GM10248 (cell line): ENCODE data around the gene STAMBPL1.
"Not testable (repeated sequence)": the region's sequence is repeated elsewhere in the genome, so short reads cannot be mapped to it uniquely, and the experiment has no call there.

Experiments
- CTCF ChIA-PET: fragments of 300-600 bp; sonication (Branson Sonifier 250); formaldehyde crosslinking; extraction: SDS; loops from one replicate; lab custom pipeline; 2021; ENCODE audit warnings: antibody characterized with exemption; lab: Yijun Ruan, JAX
- POLR2A ChIA-PET: fragments of 350-650 bp; sonication (Branson Sonifier 250); formaldehyde crosslinking; extraction: SDS; loops from one replicate; lab custom pipeline; 2020; ENCODE audit warnings: antibody characterized with exemption; lab: Yijun Ruan, JAX
- DNase-seq: peaks from one replicate; pipeline ENCODE4 v3.0.0; 2012; ENCODE audit errors: extremely low spot score
- TF ChIP-seq, protein P1 (sequence below): IDR thresholded peaks from 2 replicates; pipeline ENCODE4 v1.5.1; 2012; ENCODE audit warnings: mild to moderate bottlenecking, low read depth; ENCODE audit errors: extremely low read depth, missing control alignments, control extremely low read depth

Gene STAMBPL1

DNA sequence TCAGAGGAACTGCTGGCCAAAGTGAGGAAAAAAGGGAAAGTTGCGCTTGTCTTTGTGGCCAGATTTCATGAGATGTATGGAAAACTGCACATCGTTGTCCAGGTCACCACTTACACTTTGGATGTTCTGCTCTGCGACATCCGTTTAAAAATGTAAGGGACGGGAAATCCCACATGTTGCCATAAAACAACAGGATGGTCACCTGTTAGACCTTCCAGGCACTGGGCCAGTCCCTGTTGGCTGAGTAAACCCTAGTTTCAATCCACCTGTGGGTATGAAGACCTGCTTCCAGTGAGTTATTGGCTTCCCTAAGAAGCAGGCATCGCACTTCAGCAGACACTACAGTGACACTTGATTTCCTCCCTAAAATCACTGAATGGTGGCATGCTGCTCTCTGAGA, 2.7 kb upstream of the STAMBPL1 start:
- TF ChIP-seq, protein P1, sequence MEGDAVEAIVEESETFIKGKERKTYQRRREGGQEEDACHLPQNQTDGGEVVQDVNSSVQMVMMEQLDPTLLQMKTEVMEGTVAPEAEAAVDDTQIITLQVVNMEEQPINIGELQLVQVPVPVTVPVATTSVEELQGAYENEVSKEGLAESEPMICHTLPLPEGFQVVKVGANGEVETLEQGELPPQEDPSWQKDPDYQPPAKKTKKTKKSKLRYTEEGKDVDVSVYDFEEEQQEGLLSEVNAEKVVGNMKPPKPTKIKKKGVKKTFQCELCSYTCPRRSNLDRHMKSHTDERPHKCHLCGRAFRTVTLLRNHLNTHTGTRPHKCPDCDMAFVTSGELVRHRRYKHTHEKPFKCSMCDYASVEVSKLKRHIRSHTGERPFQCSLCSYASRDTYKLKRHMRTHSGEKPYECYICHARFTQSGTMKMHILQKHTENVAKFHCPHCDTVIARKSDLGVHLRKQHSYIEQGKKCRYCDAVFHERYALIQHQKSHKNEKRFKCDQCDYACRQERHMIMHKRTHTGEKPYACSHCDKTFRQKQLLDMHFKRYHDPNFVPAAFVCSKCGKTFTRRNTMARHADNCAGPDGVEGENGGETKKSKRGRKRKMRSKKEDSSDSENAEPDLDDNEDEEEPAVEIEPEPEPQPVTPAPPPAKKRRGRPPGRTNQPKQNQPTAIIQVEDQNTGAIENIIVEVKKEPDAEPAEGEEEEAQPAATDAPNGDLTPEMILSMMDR: no peak
- ChIA-PET POLR2A (no interaction called here), CTCF (interaction anchor here (0.8 to 2.1 kb wide), 5 partner anchors 18 to 294 kb away, joined by 3 to 9 read pairs (median 5); partner anchors contain the start of gene RNLS)
- DNase-seq: no peak

DNA sequence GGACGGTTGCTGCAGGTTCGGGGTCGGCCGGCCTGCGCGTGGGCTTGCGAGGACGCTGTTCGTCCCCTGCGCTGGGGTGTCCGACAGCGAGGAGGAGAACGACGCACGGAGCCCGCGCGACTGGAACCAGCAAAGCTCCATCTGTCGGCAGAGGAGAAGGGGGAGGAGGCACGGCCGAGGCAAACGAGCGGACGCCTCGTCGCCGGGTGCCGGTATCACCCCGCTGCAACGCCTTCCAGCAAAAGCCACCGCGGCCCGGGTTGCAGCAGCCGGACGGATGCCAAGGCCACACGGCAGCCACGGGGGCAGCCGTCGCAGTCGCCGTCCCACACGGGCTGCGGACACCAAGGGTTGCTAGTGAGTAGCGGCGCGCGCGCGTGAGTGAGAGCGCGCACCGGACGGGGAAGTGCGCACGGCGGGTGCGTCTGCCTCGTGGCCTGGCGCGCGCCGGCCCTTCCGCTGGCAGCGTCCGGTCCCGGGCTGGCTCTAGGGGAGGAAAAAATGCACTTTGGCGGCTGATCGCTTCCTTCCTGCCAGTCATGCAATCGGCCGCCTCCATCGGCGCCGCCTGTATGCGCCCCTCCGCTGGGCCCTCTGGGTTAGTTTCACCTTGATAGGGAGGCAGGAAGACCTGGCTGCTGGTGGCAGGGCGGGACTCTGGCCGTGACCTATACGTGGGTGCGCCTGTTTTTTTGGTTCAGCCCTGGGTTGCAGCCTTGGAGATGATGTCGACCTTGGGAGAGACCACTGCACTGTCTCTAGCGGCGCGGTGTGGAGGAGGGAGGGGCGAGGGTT, 434 bp downstream of the STAMBPL1 start:
- CTCF ChIA-PET: interaction anchor here (0.9 to 2.3 kb wide), 12 partner anchors 9 to 53 kb away, joined by 3 to 16 read pairs (median 4); no protein-coding TSS in a partner anchor
- peak; percentile 76 for DNase-seq
- POLR2A ChIA-PET: no interaction called here
- TF ChIP-seq, protein P1: peak; percentile 29

DNA sequence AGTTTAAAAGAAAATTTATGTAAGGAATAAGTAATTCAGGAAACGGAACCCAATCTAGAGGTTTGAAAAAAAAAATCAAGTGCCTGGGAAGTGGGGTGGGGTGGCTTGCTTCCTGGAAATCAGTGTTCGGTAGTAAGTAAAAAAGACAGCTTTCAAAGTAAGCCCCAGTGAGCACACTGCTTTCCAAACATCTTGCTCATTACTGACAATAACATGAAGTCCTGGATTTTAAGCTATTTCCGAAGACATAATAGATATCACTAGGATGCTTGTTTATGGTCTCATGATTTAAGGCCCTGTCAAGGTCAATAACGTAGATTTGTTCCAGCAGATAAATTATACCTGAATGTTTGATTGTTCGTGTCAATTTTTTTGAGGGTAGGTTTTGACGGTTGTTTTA, 1.3 kb downstream of the STAMBPL1 start:
- TF ChIP-seq, protein P1: no peak
- ChIA-PET POLR2A (no interaction called here), CTCF (interaction anchor here (1.0 to 2.0 kb wide), 6 partner anchors 11 to 50 kb away, joined by 3 to 6 read pairs (median 4); no protein-coding TSS in a partner anchor)
- DNase-seq: no peak

DNA sequence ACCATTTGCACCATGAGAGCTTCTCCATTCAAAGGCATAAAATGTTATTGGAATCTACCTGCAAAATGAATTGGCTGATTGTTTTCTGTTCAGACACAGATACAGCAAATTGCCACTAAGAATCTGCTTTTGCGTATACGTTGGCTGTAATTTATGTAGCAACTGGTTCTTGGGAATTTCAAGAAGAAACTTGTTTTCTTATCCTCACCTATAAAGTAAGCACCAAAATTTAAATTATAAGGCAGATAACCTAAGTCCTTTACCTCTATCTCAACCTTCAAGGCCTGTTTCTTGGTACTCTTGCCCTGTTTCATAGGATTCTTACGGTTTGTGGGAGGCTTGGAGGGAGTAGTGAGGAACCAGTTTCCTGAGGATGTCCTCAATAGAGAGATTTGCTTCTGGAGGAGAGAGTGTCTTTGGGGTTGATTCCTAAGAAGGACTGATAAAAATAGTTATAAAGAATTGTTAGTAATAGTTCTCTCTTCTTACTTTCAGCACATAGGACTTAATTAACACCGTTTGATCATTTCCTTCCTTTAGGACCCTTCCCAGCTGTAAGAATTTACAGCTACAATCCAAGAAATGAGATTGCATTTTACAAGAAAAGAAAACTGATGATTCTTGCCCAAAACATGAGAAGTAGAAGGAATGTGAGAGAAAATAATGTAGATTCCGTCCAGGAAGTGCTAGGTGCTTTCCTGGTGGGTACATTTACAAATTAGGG, 2.0 kb downstream of the STAMBPL1 start:
- DNase-seq: no peak
- TF ChIP-seq, protein P1: no peak
- POLR2A ChIA-PET: no interaction called here
- CTCF ChIA-PET: interaction anchor here (1.0 to 2.0 kb wide), 5 partner anchors 10 to 49 kb away, joined by 3 to 6 read pairs (median 4); no protein-coding TSS in a partner anchor

DNA sequence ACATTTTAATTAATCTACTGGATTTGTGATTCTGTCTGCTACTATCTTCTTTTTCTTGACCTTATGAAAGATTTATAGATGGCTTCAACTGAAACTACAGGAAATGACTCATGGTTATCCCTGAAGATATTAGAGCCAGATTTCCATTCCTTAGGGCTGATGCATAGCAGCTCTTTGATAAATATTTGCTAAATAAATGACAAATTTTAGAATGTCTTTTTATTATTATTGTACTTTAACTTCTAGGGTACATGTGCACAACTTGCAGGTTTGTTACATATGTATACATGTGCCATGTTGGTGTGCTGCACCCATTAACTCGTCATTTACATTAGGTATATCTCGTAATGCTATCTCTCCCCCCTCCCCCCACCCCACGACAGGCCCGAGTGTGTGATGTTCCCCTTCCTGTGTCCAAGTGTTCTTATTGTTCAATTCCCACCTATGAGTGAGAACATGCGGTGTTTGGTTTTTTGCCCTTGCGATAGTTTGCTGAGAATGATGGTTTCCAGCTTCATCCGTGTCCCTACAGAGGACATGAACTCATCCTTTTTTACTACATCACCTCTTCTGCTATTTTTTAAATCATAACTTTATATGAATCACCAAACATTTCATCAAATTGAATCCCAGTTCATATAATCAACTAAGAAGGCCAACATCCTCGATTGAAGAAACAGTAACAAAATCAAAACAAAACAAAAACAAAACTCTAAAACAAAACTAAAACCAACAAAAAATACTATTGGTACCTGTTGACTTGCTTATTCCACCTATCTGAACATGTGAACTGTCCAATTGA, 2.8 kb downstream of the STAMBPL1 start:
- DNase-seq, POLR2A ChIA-PET: not testable (repeated sequence)
- CTCF ChIA-PET: interaction anchor here (1.8 to 6.1 kb wide), 3 partner anchors 12 to 47 kb away, joined by 4 to 59 read pairs (median 6); no protein-coding TSS in a partner anchor

DNA sequence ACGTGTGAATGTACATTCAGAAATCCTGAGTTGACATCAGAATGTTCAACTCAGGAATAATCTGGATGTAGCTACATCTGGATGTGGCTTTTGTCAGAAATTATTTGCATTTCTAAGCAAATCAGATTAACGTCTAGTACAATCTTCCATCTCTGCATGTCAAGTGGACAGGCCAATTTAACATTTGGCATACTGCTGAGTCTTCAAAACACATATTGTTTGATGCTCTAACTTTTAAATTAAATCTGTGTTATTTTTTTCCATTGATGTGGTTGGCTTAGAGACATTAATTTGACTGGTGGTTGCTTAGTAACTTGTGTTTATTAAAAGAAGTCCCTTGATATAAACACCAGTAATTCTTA, 3.4 kb downstream of the STAMBPL1 start:
- CTCF ChIA-PET: interaction anchor here (0.9 to 7.4 kb wide), 5 partner anchors 12 to 155 kb away, joined by 3 to 59 read pairs (median 27); no protein-coding TSS in a partner anchor
- POLR2A ChIA-PET: no interaction called here
- TF ChIP-seq, protein P1: no peak
- no peak for DNase-seq
